ENCODE measurements around the gene WDR59. TPM values are rescaled to one million over a fixed set of nuclear protein-coding genes. Genes with fewer than 3 reads are reported as not detected.

Gene WDR59
- total and polyA plus RNA-seq, 2 donors (not counting 1 experiment from before 2014, with no cell fraction given): 52.6 to 127 TPM

DNA sequence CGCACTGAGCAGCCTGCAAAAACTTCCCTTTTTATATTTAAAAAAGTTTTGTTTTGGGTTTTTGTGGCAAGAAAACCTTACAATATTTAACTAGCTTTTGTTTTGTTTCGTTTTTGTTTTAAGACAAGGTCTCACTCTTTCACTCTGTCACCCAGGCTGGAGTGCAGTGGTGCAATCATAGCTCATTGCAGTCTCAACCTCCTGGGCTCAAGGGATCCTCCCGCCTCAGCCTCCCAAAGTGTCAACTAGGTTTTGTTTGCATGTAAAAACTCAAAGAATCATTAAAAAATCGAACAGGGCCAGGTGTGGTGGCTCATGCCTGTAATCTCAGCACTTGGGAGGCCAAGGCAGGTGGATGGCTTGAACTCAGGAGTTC, 132.4 kb downstream of the WDR59 start:
- no peak overlapping the region for H3K9ac ChIP-seq (ENCODE audit: low read length)
- 91% methylated on average over 2 of the region's 4 CpGs for WGBS (ENCODE audit: insufficient coverage)
- H3K27ac ChIP-seq (ENCODE audit: low read length in 2 of 2): no peak overlapping the region

DNA sequence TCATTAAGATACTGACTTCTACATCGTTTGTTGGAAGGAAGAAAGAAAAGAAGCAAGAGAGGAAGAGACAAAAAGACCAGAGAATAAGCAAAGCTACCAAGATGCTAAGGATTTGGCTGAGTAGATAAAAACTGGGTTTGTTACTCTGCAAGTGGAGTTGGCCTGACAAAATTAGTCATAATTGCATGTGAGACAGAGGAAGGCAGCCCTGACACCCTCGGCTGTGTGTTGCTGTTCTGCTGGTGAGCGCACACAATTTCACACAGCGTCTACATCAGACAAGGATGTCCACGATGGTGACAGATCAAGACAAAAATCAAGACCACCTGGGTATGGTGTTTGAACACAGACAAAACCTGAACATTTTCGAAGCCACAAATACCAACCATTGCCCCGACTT, 134.9 kb downstream of the WDR59 start:
- intact Hi-C loops (cut with micrococcal nuclease): no loop called here
- ATAC-seq (ENCODE audit: low read depth): no peak
- Histone ChIP-seq H3K79me2 (ENCODE audit: control insufficient read depth, insufficient read depth, low read length) (no peaks in the 10 kb centered on the region), H3K27ac (ENCODE audit: low read length in 2 of 2) (no peak overlapping the region), H2AFZ (ENCODE audit: insufficient read depth, low read depth, low read length, poor library complexity, severe bottlenecking) (no peak overlapping the region), H3K4me2 (replicated peaks; ENCODE audit: low read depth, low read length, poor library complexity, severe bottlenecking) (no peak overlapping the region), H3K9ac (ENCODE audit: low read length) (no peak overlapping the region), H3K9me3 (ENCODE audit: control extremely low read depth in 1 of 3, control insufficient read depth in 2 of 3, insufficient read depth in 1 of 3, low read length in 2 of 3) (peaks cover 0 to 3% (median 0%) of the 10 kb centered on the region in 3 donors), H4K20me1 (ENCODE audit: control insufficient read depth, insufficient read depth, low read length, poor library complexity, severe bottlenecking) (no peaks in the 10 kb centered on the region), H3K4me1 (ENCODE audit: control insufficient read depth in 2 of 2, insufficient read depth in 2 of 2, low read length in 2 of 2) (no peaks in the 10 kb centered on the region), H3K4me3 (ENCODE audit: control extremely low read depth in 1 of 5, extremely low read depth in 1 of 5, insufficient read depth in 1 of 5, low read depth in 2 of 5, low read length in 4 of 5) (no peak overlapping the region), H3K27me3 (replicated peaks in 1 of 4; ENCODE audit: control extremely low read depth in 1 of 4, control insufficient read depth in 3 of 4, insufficient read depth in 4 of 4, low read length in 3 of 4) (no peaks in the 10 kb centered on the region), H3K36me3 (replicated peaks in 1 of 2; ENCODE audit: control extremely low read depth in 1 of 2, control insufficient read depth in 1 of 2, extremely low read depth in 1 of 2, insufficient read depth in 2 of 2, low read length in 1 of 2) (no peaks in the 10 kb centered on the region)
- no peak for DNase-seq
- H3K9me3 Mint-ChIP-seq (ENCODE audit: insufficient read depth): no peaks in the 10 kb centered on the region
- CTCF ChIA-PET: no interaction called here
- POLR2A ChIA-PET: no interaction called here
- peaks cover 5% of the 10 kb centered on the region for H3K27me3 Mint-ChIP-seq
- H3K27ac Mint-ChIP-seq: no peak overlapping the region
- TF ChIP-seq EZH2 (IDR thresholded peaks at IDR 0.05; ENCODE audit: borderline replicate concordance, insufficient read depth, low read depth, low read length, poor library complexity, severe bottlenecking): no peak
- TF ChIP-seq, protein P1, sequence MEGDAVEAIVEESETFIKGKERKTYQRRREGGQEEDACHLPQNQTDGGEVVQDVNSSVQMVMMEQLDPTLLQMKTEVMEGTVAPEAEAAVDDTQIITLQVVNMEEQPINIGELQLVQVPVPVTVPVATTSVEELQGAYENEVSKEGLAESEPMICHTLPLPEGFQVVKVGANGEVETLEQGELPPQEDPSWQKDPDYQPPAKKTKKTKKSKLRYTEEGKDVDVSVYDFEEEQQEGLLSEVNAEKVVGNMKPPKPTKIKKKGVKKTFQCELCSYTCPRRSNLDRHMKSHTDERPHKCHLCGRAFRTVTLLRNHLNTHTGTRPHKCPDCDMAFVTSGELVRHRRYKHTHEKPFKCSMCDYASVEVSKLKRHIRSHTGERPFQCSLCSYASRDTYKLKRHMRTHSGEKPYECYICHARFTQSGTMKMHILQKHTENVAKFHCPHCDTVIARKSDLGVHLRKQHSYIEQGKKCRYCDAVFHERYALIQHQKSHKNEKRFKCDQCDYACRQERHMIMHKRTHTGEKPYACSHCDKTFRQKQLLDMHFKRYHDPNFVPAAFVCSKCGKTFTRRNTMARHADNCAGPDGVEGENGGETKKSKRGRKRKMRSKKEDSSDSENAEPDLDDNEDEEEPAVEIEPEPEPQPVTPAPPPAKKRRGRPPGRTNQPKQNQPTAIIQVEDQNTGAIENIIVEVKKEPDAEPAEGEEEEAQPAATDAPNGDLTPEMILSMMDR (IDR thresholded peaks at IDR 0.05): no peak
- no peak overlapping the region for H3K4me3 Mint-ChIP-seq
- 91% methylated on average over 7 of the region's 7 CpGs for WGBS (ENCODE audit: insufficient coverage)
- H3K4me1 Mint-ChIP-seq: no peaks in the 10 kb centered on the region

More for the DNA sequence above, 132.4 kb downstream of the WDR59 start:
- Histone ChIP-seq H4K20me1 (ENCODE audit: control insufficient read depth, insufficient read depth, low read length, poor library complexity, severe bottlenecking) (no peaks in the 10 kb centered on the region), H3K9me3 (ENCODE audit: control extremely low read depth in 1 of 3, control insufficient read depth in 2 of 3, insufficient read depth in 1 of 3, low read length in 2 of 3) (peaks cover 0 to 3% (median 0%) of the 10 kb centered on the region in 3 donors), H3K4me3 (ENCODE audit: control extremely low read depth in 1 of 5, extremely low read depth in 1 of 5, insufficient read depth in 1 of 5, low read depth in 2 of 5, low read length in 4 of 5) (no peak overlapping the region), H3K27me3 (replicated peaks in 1 of 4; ENCODE audit: control extremely low read depth in 1 of 4, control insufficient read depth in 3 of 4, insufficient read depth in 4 of 4, low read length in 3 of 4) (no peaks in the 10 kb centered on the region), H3K4me2 (replicated peaks; ENCODE audit: low read depth, low read length, poor library complexity, severe bottlenecking) (no peak overlapping the region), H2AFZ (ENCODE audit: insufficient read depth, low read depth, low read length, poor library complexity, severe bottlenecking) (no peak overlapping the region), H3K4me1 (ENCODE audit: control insufficient read depth in 2 of 2, insufficient read depth in 2 of 2, low read length in 2 of 2) (no peaks in the 10 kb centered on the region), H3K36me3 (replicated peaks in 1 of 2; ENCODE audit: control extremely low read depth in 1 of 2, control insufficient read depth in 1 of 2, extremely low read depth in 1 of 2, insufficient read depth in 2 of 2, low read length in 1 of 2) (no peaks in the 10 kb centered on the region), H3K79me2 (ENCODE audit: control insufficient read depth, insufficient read depth, low read length) (no peaks in the 10 kb centered on the region)
- H3K9me3 Mint-ChIP-seq (ENCODE audit: insufficient read depth): no peaks in the 10 kb centered on the region
- H3K4me1 Mint-ChIP-seq: no peaks in the 10 kb centered on the region
- intact Hi-C loops (cut with micrococcal nuclease): no loop called here
- ATAC-seq (ENCODE audit: low read depth): no peak
- TF ChIP-seq EZH2 (IDR thresholded peaks at IDR 0.05; ENCODE audit: borderline replicate concordance, insufficient read depth, low read depth, low read length, poor library complexity, severe bottlenecking): no peak
- TF ChIP-seq, protein P1 (IDR thresholded peaks at IDR 0.05): no peak
- ChIA-PET CTCF (interaction anchor here (0.9 to 1.2 kb wide), 2 partner anchors 10 to 21 kb away, joined by 3 read pairs; no protein-coding TSS in a partner anchor), POLR2A (no interaction called here)
- DNase-seq: no peak
- no peak overlapping the region for H3K27ac Mint-ChIP-seq
- H3K4me3 Mint-ChIP-seq: no peak overlapping the region
- H3K27me3 Mint-ChIP-seq: peaks cover 4% of the 10 kb centered on the region
